ENCODE results near the gene LSP1.

LSP1 gene

GRCh38 chr11:1896468-1896867 is 43.6 kb downstream of the LSP1 start:
- no peak for DNase-seq (ENCODE audit: low spot score)
- ChIA-PET POLR2A (ENCODE audit: low non-redundant PET) (interaction anchor here (0.7 kb wide), 1 partner anchor 38 kb away, joined by 3 read pairs; no protein-coding TSS in a partner anchor), CTCF (no interaction called here)
- no peak overlapping the region for H3K27ac ChIP-seq
- TF ChIP-seq, protein P1, sequence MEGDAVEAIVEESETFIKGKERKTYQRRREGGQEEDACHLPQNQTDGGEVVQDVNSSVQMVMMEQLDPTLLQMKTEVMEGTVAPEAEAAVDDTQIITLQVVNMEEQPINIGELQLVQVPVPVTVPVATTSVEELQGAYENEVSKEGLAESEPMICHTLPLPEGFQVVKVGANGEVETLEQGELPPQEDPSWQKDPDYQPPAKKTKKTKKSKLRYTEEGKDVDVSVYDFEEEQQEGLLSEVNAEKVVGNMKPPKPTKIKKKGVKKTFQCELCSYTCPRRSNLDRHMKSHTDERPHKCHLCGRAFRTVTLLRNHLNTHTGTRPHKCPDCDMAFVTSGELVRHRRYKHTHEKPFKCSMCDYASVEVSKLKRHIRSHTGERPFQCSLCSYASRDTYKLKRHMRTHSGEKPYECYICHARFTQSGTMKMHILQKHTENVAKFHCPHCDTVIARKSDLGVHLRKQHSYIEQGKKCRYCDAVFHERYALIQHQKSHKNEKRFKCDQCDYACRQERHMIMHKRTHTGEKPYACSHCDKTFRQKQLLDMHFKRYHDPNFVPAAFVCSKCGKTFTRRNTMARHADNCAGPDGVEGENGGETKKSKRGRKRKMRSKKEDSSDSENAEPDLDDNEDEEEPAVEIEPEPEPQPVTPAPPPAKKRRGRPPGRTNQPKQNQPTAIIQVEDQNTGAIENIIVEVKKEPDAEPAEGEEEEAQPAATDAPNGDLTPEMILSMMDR (conservative IDR thresholded peaks at IDR 0.05; ENCODE audit: low read depth) = no peak

DNA sequence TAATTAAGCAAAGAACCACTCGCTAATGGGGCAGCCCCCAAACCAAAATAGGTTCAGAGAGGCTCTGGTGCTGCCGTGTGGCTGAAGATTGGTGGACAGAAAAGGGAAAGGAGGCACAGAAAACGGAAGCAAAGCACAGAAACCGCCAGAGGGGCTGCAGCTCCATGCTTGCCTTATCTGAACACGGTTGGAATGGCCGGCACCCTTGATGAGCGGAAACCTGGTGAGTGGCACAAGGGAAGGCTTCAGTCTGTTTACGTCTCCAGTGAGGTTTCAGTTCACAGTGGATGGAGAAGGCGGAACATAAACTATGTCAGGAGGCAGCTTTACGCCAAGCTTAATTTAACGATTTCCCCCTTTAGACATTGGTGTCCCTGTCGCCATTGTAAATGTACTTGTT is 44.0 kb downstream of the LSP1 start:
- POLR2A ChIA-PET (ENCODE audit: low non-redundant PET) = no interaction called here
- CTCF ChIA-PET = no interaction called here
- DNase-seq (ENCODE audit: low spot score) = no peak
- H3K27ac ChIP-seq = no peak overlapping the region
- TF ChIP-seq, protein P1 (conservative IDR thresholded peaks at IDR 0.05; ENCODE audit: low read depth) = no peak

DNA sequence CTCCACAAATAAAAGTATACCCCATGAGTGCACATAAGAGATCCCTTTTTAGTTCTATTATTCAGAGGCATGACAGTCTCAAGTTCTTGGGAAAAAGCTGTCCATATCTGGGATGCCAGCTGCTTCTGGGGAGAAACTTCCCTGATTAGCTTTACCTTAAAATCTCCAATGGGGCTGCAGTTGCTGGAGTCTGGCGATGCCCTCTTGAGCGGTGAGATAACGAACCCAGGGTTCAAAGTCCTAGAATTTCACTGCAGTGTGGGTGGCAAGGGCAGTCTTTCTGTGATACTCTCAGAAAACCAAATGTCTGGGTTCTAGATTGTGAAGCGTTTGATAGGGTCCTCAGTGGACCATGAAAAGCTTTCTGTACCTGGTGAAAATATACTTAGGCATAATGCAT is 46.2 kb downstream of the LSP1 start:
- DNase-seq (ENCODE audit: low spot score) = no peak
- ChIA-PET POLR2A (ENCODE audit: low non-redundant PET) (no interaction called here), CTCF (interaction anchor here (0.6 to 1.6 kb wide), 3 partner anchors 9 to 87 kb away, joined by 3 to 6 read pairs (median 4); no protein-coding TSS in a partner anchor)
- TF ChIP-seq, protein P1 (conservative IDR thresholded peaks at IDR 0.05; ENCODE audit: low read depth) = no peak
- no peak overlapping the region for H3K27ac ChIP-seq

DNA sequence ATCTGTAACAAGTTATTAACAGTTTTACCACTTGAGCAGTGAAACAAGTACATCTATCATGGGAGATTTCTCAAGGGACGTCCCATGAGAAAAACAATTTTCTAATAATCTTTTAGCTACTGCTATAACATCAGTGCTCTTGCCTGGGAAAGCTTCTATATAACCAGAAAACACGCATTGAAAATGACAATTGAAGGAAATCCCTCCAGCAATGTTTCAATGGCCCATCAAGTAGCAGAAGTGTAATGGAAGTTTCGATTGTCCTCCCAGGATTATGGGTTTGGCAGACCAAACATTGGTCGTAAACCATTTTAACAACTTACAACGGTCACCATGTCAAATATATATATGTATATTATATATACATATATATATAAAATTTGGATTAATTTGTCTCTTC is 46.8 kb downstream of the LSP1 start:
- TF ChIP-seq, protein P1 (conservative IDR thresholded peaks at IDR 0.05; ENCODE audit: low read depth) = no peak
- ChIA-PET CTCF (interaction anchor here (0.9 to 1.6 kb wide), 2 partner anchors 8 to 17 kb away, joined by 4 to 6 read pairs; no protein-coding TSS in a partner anchor), POLR2A (ENCODE audit: low non-redundant PET) (no interaction called here)
- no peak for DNase-seq (ENCODE audit: low spot score)
- no peak overlapping the region for H3K27ac ChIP-seq

DNA sequence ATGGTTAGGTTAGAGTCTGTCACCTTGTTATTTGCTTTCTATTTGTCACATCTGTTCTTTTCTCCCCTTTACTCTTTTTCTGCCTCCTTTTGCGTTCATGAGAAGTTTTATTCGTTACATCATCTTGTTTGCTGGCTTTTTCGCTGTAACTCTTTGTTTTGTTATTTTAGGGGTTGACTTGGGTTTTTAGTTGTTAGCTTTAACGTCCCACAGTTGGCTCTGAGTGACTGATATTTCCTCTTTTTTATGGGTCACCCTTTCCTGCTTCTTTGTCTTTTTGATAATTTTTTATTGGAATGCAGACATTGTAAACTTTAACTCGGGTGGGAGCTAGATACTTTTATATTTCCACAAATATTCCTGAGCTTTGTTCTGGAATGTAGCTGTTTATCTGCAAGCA is 53.3 kb downstream of the LSP1 start:
- CTCF ChIA-PET = interaction anchor here (0.6 kb wide), 2 partner anchors 15 to 254 kb away, joined by 3 read pairs; no protein-coding TSS in a partner anchor
- POLR2A ChIA-PET (ENCODE audit: low non-redundant PET) = no interaction called here
- no peak overlapping the region for H3K27ac ChIP-seq
- no peak for DNase-seq (ENCODE audit: low spot score)
- TF ChIP-seq, protein P1 (conservative IDR thresholded peaks at IDR 0.05; ENCODE audit: low read depth) = no peak

DNA sequence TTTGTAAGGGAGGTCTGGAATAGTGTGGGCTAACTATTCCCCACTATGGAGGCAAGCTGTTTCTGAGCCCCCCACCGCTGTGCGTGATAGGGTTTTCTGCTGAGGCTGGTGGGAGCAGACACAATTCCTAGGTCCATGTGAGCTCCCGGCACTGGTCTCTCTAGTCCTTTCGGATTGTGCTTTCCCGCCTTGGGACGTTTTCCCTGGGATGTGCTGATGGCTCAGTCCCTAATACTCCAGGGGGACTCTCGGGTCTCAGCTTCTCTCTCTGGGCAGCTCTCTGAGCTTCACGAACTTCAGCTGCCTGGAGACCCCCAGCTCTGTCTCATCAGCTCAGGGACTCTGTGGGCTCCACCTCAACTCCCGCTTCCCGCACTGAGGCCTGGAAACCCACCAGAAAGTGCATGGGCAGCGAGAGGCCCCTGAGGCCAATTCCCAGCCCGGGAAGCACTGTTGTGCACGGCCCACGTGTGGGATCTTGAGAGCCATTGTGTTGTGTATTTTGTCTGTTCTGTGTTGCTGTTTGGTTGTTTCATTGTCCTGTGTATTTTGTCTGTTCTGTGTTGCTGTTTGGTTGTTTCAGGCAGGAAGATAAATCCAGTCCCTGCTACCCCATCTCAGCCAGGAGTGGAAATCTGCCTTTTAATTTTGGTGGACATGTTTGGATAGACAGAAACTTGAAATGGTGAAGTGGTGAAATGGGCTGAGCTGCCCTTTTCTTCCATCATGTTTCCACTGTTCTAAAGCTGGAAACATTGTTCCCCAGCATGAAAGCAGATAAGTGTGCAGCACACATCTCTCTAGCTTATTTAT is 53.9 kb downstream of the LSP1 start:
- no peak overlapping the region for H3K27ac ChIP-seq
- TF ChIP-seq, protein P1 (conservative IDR thresholded peaks at IDR 0.05; ENCODE audit: low read depth) = no peak
- ChIA-PET CTCF (interaction anchor here (0.6 kb wide), 2 partner anchors 15 to 254 kb away, joined by 3 read pairs; no protein-coding TSS in a partner anchor), POLR2A (ENCODE audit: low non-redundant PET) (no interaction called here)
- DNase-seq (ENCODE audit: low spot score) = no peak

All from RWPE1 (cell line).